GM10266 (cell line): ENCODE data around the gene PTPN4.
A peak's percentile ranks its signal among the peaks of the same experiment; 100 is the strongest.

Source experiments
- DNase-seq: peaks from one replicate; pipeline ENCODE4 v3.0.0; 2012; ENCODE audit errors: extremely low spot score
- CTCF ChIP-seq: IDR thresholded peaks from 2 replicates; pipeline ENCODE4 v1.5.1; 2012; ENCODE audit warnings: mild to moderate bottlenecking, low read depth; ENCODE audit not compliant: control insufficient read depth, insufficient read depth; ENCODE audit errors: missing control alignments

The PTPN4 gene

GRCh38 chr2:119759451-119760236, at the start of gene PTPN4:
PTPN4 (plus strand) TSS chr2:119759922; CDS start chr2:119809854, 49,932 bp downstream.
- DNase-seq: peak; percentile 95
- no peak for TF ChIP-seq CTCF

GRCh38 chr2:119710281-119710680, 49.4 kb upstream of the PTPN4 start:
- DNase-seq: no peak
- no peak for TF ChIP-seq CTCF

- no peak for DNase-seq
- TF ChIP-seq CTCF: no peak
These were observed 48.4 kb upstream of the PTPN4 start for GRCh38 chr2:119711352-119711751.

GRCh38 chr2:119712571-119712970, 47.2 kb upstream of the PTPN4 start:
- no peak for TF ChIP-seq CTCF
- no peak for DNase-seq

- TF ChIP-seq CTCF: no peak
- DNase-seq: no peak
These were observed 45.8 kb upstream of the PTPN4 start for GRCh38 chr2:119713819-119714490.

- no peak for TF ChIP-seq CTCF
- no peak for DNase-seq
These were observed 44.1 kb upstream of the PTPN4 start for GRCh38 chr2:119715409-119716283.
